ENCODE results near the gene CEP85L.

CEP85L gene

GRCh38 chr6:118645395-118645794 lies 6.0 kb downstream of the CEP85L start:
- H3K27me3 ChIP-seq (replicated peaks; ENCODE audit: control insufficient read depth, insufficient read depth, low read length, poor library complexity, severe bottlenecking): no peaks in the 10 kb centered on the region
- no peak overlapping the region for H3K27ac ChIP-seq (ENCODE audit: insufficient read depth, low read length, poor library complexity, severe bottlenecking)

GRCh38 chr6:118644007-118644406 lies 7.4 kb downstream of the CEP85L start:
- DNase-seq: no peak
- H3K4me1 ChIP-seq (ENCODE audit: control insufficient read depth, insufficient read depth, low read length, poor library complexity, severe bottlenecking): peaks cover 9% of the 10 kb centered on the region
- no peaks in the 10 kb centered on the region for H3K27me3 ChIP-seq (replicated peaks; ENCODE audit: control insufficient read depth, insufficient read depth, low read length, poor library complexity, severe bottlenecking)
- no peaks in the 10 kb centered on the region for H3K9me3 ChIP-seq (ENCODE audit: control insufficient read depth, low read length)
- no peak overlapping the region for H3K4me3 ChIP-seq (ENCODE audit: insufficient read depth, low read depth, low read length, poor library complexity, severe bottlenecking)
- peaks cover 6% of the 10 kb centered on the region for H3K36me3 ChIP-seq (ENCODE audit: control insufficient read depth, insufficient read depth, low read length)
- no peak overlapping the region for H3K27ac ChIP-seq (ENCODE audit: insufficient read depth, low read length, poor library complexity, severe bottlenecking)

More at GRCh38 chr6:118645395-118645794, 6.0 kb downstream of the CEP85L start:
- peaks cover 6% of the 10 kb centered on the region for H3K36me3 ChIP-seq (ENCODE audit: control insufficient read depth, insufficient read depth, low read length)
- peaks cover 4% of the 10 kb centered on the region for H3K4me1 ChIP-seq (ENCODE audit: control insufficient read depth, insufficient read depth, low read length, poor library complexity, severe bottlenecking)
- no peaks in the 10 kb centered on the region for H3K9me3 ChIP-seq (ENCODE audit: control insufficient read depth, low read length)
- no peak overlapping the region for H3K4me3 ChIP-seq (ENCODE audit: insufficient read depth, low read depth, low read length, poor library complexity, severe bottlenecking)
- no peak for DNase-seq

- H3K4me3 ChIP-seq (ENCODE audit: insufficient read depth, low read depth, low read length, poor library complexity, severe bottlenecking): no peak overlapping the region
- DNase-seq: no peak
- peaks cover 3% of the 10 kb centered on the region for H3K36me3 ChIP-seq (ENCODE audit: control insufficient read depth, insufficient read depth, low read length)
- no peaks in the 10 kb centered on the region for H3K27me3 ChIP-seq (replicated peaks; ENCODE audit: control insufficient read depth, insufficient read depth, low read length, poor library complexity, severe bottlenecking)
- no peaks in the 10 kb centered on the region for H3K9me3 ChIP-seq (ENCODE audit: control insufficient read depth, low read length)
- no peak overlapping the region for H3K27ac ChIP-seq (ENCODE audit: insufficient read depth, low read length, poor library complexity, severe bottlenecking)
- peaks cover 9% of the 10 kb centered on the region for H3K4me1 ChIP-seq (ENCODE audit: control insufficient read depth, insufficient read depth, low read length, poor library complexity, severe bottlenecking)
Observed at GRCh38 chr6:118641042-118641441, 10.3 kb downstream of the CEP85L start.

GRCh38 chr6:118639054-118639964 lies 12.1 kb downstream of the CEP85L start:
- Histone ChIP-seq H3K9me3 (ENCODE audit: control insufficient read depth, low read length) (no peaks in the 10 kb centered on the region), H3K36me3 (ENCODE audit: control insufficient read depth, insufficient read depth, low read length) (no peaks in the 10 kb centered on the region), H3K27me3 (replicated peaks; ENCODE audit: control insufficient read depth, insufficient read depth, low read length, poor library complexity, severe bottlenecking) (no peaks in the 10 kb centered on the region), H3K4me3 (ENCODE audit: insufficient read depth, low read depth, low read length, poor library complexity, severe bottlenecking) (no peak overlapping the region), H3K27ac (ENCODE audit: insufficient read depth, low read length, poor library complexity, severe bottlenecking) (no peak overlapping the region), H3K4me1 (ENCODE audit: control insufficient read depth, insufficient read depth, low read length, poor library complexity, severe bottlenecking) (peaks cover 9% of the 10 kb centered on the region)
- no peak for DNase-seq

GRCh38 chr6:118638288-118638687 lies 13.1 kb downstream of the CEP85L start:
- H3K9me3 ChIP-seq (ENCODE audit: control insufficient read depth, low read length): no peaks in the 10 kb centered on the region
- H3K4me3 ChIP-seq (ENCODE audit: insufficient read depth, low read depth, low read length, poor library complexity, severe bottlenecking): no peak overlapping the region
- no peak for DNase-seq
- H3K27me3 ChIP-seq (replicated peaks; ENCODE audit: control insufficient read depth, insufficient read depth, low read length, poor library complexity, severe bottlenecking): no peaks in the 10 kb centered on the region
- peaks cover 5% of the 10 kb centered on the region for H3K4me1 ChIP-seq (ENCODE audit: control insufficient read depth, insufficient read depth, low read length, poor library complexity, severe bottlenecking)
- no peaks in the 10 kb centered on the region for H3K36me3 ChIP-seq (ENCODE audit: control insufficient read depth, insufficient read depth, low read length)
- no peak overlapping the region for H3K27ac ChIP-seq (ENCODE audit: insufficient read depth, low read length, poor library complexity, severe bottlenecking)

- no peak overlapping the region for H3K27ac ChIP-seq (ENCODE audit: insufficient read depth, low read length, poor library complexity, severe bottlenecking)
Observed at GRCh38 chr6:118635909-118636735, 15.3 kb downstream of the CEP85L start.

GRCh38 chr6:118632359-118632758 lies 19.0 kb downstream of the CEP85L start:
- H3K4me3 ChIP-seq (ENCODE audit: insufficient read depth, low read depth, low read length, poor library complexity, severe bottlenecking): no peak overlapping the region
- no peaks in the 10 kb centered on the region for H3K4me1 ChIP-seq (ENCODE audit: control insufficient read depth, insufficient read depth, low read length, poor library complexity, severe bottlenecking)
- H3K27me3 ChIP-seq (replicated peaks; ENCODE audit: control insufficient read depth, insufficient read depth, low read length, poor library complexity, severe bottlenecking): no peaks in the 10 kb centered on the region
- no peak for DNase-seq
- H3K36me3 ChIP-seq (ENCODE audit: control insufficient read depth, insufficient read depth, low read length): peaks cover 5% of the 10 kb centered on the region
- H3K9me3 ChIP-seq (ENCODE audit: control insufficient read depth, low read length): no peaks in the 10 kb centered on the region
- no peak overlapping the region for H3K27ac ChIP-seq (ENCODE audit: insufficient read depth, low read length, poor library complexity, severe bottlenecking)

More at GRCh38 chr6:118635909-118636735, 15.3 kb downstream of the CEP85L start:
- Histone ChIP-seq H3K9me3 (ENCODE audit: control insufficient read depth, low read length) (no peaks in the 10 kb centered on the region), H3K36me3 (ENCODE audit: control insufficient read depth, insufficient read depth, low read length) (no peaks in the 10 kb centered on the region), H3K27me3 (replicated peaks; ENCODE audit: control insufficient read depth, insufficient read depth, low read length, poor library complexity, severe bottlenecking) (no peaks in the 10 kb centered on the region), H3K4me1 (ENCODE audit: control insufficient read depth, insufficient read depth, low read length, poor library complexity, severe bottlenecking) (peaks cover 5% of the 10 kb centered on the region), H3K4me3 (ENCODE audit: insufficient read depth, low read depth, low read length, poor library complexity, severe bottlenecking) (no peak overlapping the region)
- DNase-seq: no peak

- no peaks in the 10 kb centered on the region for H3K27me3 ChIP-seq (replicated peaks; ENCODE audit: control insufficient read depth, insufficient read depth, low read length, poor library complexity, severe bottlenecking)
- no peak for DNase-seq
Observed at GRCh38 chr6:118630923-118631322, 20.5 kb downstream of the CEP85L start.

GRCh38 chr6:118630067-118630466 lies 21.3 kb downstream of the CEP85L start:
- Histone ChIP-seq H3K27me3 (replicated peaks; ENCODE audit: control insufficient read depth, insufficient read depth, low read length, poor library complexity, severe bottlenecking) (no peaks in the 10 kb centered on the region), H3K36me3 (ENCODE audit: control insufficient read depth, insufficient read depth, low read length) (peaks cover 5% of the 10 kb centered on the region), H3K4me1 (ENCODE audit: control insufficient read depth, insufficient read depth, low read length, poor library complexity, severe bottlenecking) (no peaks in the 10 kb centered on the region), H3K27ac (ENCODE audit: insufficient read depth, low read length, poor library complexity, severe bottlenecking) (no peak overlapping the region), H3K4me3 (ENCODE audit: insufficient read depth, low read depth, low read length, poor library complexity, severe bottlenecking) (no peak overlapping the region), H3K9me3 (ENCODE audit: control insufficient read depth, low read length) (no peaks in the 10 kb centered on the region)
- DNase-seq: no peak

More at GRCh38 chr6:118630923-118631322, 20.5 kb downstream of the CEP85L start:
- no peak overlapping the region for H3K27ac ChIP-seq (ENCODE audit: insufficient read depth, low read length, poor library complexity, severe bottlenecking)
- no peak overlapping the region for H3K4me3 ChIP-seq (ENCODE audit: insufficient read depth, low read depth, low read length, poor library complexity, severe bottlenecking)
- no peaks in the 10 kb centered on the region for H3K4me1 ChIP-seq (ENCODE audit: control insufficient read depth, insufficient read depth, low read length, poor library complexity, severe bottlenecking)
- H3K9me3 ChIP-seq (ENCODE audit: control insufficient read depth, low read length): no peaks in the 10 kb centered on the region
- peaks cover 5% of the 10 kb centered on the region for H3K36me3 ChIP-seq (ENCODE audit: control insufficient read depth, insufficient read depth, low read length)

GRCh38 chr6:118627724-118628123 lies 23.7 kb downstream of the CEP85L start:
- no peak for DNase-seq
- no peaks in the 10 kb centered on the region for H3K27me3 ChIP-seq (replicated peaks; ENCODE audit: control insufficient read depth, insufficient read depth, low read length, poor library complexity, severe bottlenecking)
- H3K4me1 ChIP-seq (ENCODE audit: control insufficient read depth, insufficient read depth, low read length, poor library complexity, severe bottlenecking): no peaks in the 10 kb centered on the region
- H3K36me3 ChIP-seq (ENCODE audit: control insufficient read depth, insufficient read depth, low read length): peaks cover 5% of the 10 kb centered on the region
- H3K9me3 ChIP-seq (ENCODE audit: control insufficient read depth, low read length): no peaks in the 10 kb centered on the region
- no peak overlapping the region for H3K4me3 ChIP-seq (ENCODE audit: insufficient read depth, low read depth, low read length, poor library complexity, severe bottlenecking)
- no peak overlapping the region for H3K27ac ChIP-seq (ENCODE audit: insufficient read depth, low read length, poor library complexity, severe bottlenecking)
